GM06990 (cell line): ENCODE measurements around the gene STPG3.

Source experiments
- DNase-seq: peaks from one replicate; pipeline ENCODE4 v3.0.0-alpha.2; 2011; ENCODE audit not compliant: insufficient read length; ENCODE audit errors: extremely low read depth
- H3K27me3 ChIP-seq: replicated peaks from 2 replicates; pipeline ENCODE4 v1.6.0; 2011; ENCODE audit warnings: low read length; ENCODE audit not compliant: control insufficient read depth, insufficient read depth
- H3K36me3 ChIP-seq: 2 replicates; pipeline ENCODE4 v1.5.1; 2011; ENCODE audit warnings: low read length; ENCODE audit not compliant: control insufficient read depth, insufficient read depth
- H3K4me3 ChIP-seq: replicated peaks from 2 replicates; pipeline ENCODE4 v1.5.1; 2011; ENCODE audit warnings: low read depth, mild to moderate bottlenecking, control low read depth, low read length
- CTCF ChIP-seq: IDR thresholded peaks from 2 replicates; pipeline ENCODE4 v1.5.1; 2011; ENCODE audit warnings: low read length, control low read depth, mild to moderate bottlenecking, inconsistent platforms; ENCODE audit not compliant: insufficient read depth, poor library complexity, severe bottlenecking

STPG3 gene

GRCh38 chr9:137251194-137251461 is at the start of gene STPG3:
Gene STPG3, plus strand, starts transcription at chr9:137251286. Its CDS starts 1 bp downstream, at chr9:137251287.
- no peak for DNase-seq
- TF ChIP-seq CTCF = no peak
- H3K36me3 ChIP-seq = no peaks in the 10 kb centered on the region
- no peak within 1 kb of the TSS for H3K4me3 ChIP-seq
- H3K27me3 ChIP-seq = no peaks in the 10 kb centered on the region

- Histone ChIP-seq H3K4me3 (no peak overlapping the region), H3K36me3 (peaks cover 2% of the 10 kb centered on the region; the same call in 1 of the 2 replicates), H3K27me3 (no peaks in the 10 kb centered on the region)
- TF ChIP-seq CTCF = no peak
- no peak for DNase-seq
These were observed 48.1 kb upstream of the STPG3 start for GRCh38 chr9:137202966-137203365.

GRCh38 chr9:137204731-137205125 is 46.4 kb upstream of the STPG3 start:
- TF ChIP-seq CTCF = no peak
- peak overlapping the region; percentile 91 for H3K4me3 ChIP-seq

GRCh38 chr9:137205126-137206069 is 45.7 kb upstream of the STPG3 start, which contains the start of the genes NDOR1 and TMEM203:
Gene NDOR1, plus strand, starts transcription at chr9:137205700. Its CDS starts 78 bp downstream, at chr9:137205778.
Gene TMEM203, minus strand, starts transcription at chr9:137205648. Its CDS starts 234 bp downstream, at chr9:137205414.
- Histone ChIP-seq H3K27me3 (no peaks in the 10 kb centered on the region), H3K4me3 (peak within 1 kb of the TSS; percentile 91), H3K36me3 (peaks cover 7% of the 10 kb centered on the region)
- DNase-seq = peak; percentile 89
- no peak for TF ChIP-seq CTCF

More at GRCh38 chr9:137204731-137205125, 46.4 kb upstream of the STPG3 start:
- H3K27me3 ChIP-seq = no peaks in the 10 kb centered on the region
- peaks cover 7% of the 10 kb centered on the region for H3K36me3 ChIP-seq
- no peak for DNase-seq

- H3K27me3 ChIP-seq = no peaks in the 10 kb centered on the region
- peak overlapping the region; percentile 91 for H3K4me3 ChIP-seq
- no peak for DNase-seq
- no peak for TF ChIP-seq CTCF
- H3K36me3 ChIP-seq = peaks cover 7% of the 10 kb centered on the region
These were observed 44.5 kb upstream of the STPG3 start for GRCh38 chr9:137206602-137207001.
